ENCODE results near the gene LCLAT1.
"Not testable (repeated sequence)": the region's sequence is repeated elsewhere in the genome, so short reads cannot be mapped to it uniquely, and the experiment has no call there.

The LCLAT1 gene

DNA sequence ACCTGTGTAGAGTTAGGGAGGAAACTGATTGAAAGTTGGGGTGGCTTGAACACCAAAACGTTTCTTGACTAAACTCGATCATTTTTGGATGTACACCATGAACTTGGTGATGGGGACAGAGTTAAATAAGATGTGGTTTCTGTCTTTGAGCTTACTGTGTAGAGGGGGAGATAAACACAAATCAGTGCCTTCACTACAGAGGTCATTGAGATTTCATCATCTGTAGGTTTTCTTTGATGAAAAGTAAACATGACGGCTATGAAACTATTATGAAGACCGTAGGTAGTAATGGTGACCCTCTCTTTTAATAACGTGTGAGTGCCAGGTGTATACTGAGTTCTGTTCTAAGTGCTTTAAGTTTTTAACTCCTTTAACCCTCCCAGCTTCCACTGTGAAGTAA is 6.5 kb downstream of the LCLAT1 start:
- in situ Hi-C loops (cut with HindIII; ENCODE audit: low sequenced_read_pairs): loop anchor here (5.0 kb wide), 1 partner anchor 94 kb away; no protein-coding TSS in a partner anchor

DNA sequence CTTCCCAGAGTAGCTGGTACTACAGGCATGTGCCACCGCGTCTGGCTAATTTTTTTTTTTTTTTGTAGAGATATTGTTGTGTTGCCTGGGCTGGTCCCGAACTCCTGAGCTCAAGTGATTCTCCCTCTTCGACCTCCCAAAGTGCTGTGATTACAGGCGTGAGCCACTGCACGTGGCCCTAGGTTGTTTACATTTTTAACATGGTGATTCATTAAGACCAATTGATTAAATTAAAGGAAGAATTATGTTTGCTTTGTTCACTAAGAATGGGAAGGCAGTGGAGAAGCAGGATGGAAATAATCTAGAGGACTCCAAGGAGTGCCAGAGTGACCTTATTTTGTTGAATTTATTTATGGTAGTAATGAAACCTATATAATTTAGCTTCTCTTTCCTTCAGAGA is 7.5 kb downstream of the LCLAT1 start:
- in situ Hi-C loops (cut with HindIII; ENCODE audit: low sequenced_read_pairs): loop anchor here (5.0 kb wide), 1 partner anchor 93 kb away; no protein-coding TSS in a partner anchor

DNA sequence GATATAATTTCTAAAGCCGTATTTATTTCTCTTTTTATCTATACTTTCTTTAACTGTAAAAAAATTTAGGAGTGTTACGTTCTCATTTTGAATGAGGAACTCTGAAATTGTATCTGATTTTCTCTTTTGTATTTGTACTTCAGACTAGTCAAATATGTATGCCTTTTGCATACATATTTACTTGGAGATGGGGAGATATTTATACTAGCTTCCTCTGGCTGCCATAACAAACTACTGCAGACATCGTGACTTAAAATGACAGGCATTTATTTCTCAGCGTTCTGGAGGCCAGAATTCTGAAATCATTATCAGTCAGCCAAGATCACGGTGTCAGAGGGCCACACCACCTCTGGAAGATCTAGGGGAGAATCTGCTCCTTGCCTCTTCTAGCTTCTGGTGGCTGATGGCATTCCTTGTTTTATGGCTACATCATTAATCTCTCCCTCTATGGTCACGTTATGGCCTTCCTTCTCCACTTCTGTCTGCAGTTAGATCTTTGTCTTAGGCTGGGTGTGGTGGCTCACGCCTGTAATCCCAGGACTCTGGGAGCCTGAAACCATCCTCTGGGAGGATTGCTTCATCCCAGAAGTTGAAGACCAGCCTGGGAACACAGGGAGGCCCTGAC is 8.2 kb downstream of the LCLAT1 start:
- in situ Hi-C loops (cut with HindIII; ENCODE audit: low sequenced_read_pairs): no loop called here

DNA sequence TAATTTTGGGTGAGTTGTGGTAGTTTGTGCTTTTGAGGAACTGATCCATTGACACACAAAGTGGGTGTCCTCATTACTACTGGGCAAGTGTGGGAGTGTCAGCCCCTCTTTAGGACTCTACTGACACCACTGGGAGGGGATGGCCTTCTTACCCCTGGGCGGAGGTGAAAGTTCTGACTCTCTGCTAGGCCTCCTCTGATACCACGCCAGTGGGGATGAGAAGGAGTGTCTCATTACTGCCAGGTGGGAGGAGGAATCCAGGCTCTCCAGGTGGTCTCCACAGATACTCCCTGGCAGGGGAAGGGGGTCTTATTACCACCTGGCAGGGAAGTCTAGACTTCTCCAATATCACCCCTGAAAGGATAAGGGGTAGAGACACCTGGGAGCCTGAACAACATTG is 9.1 kb downstream of the LCLAT1 start:
- in situ Hi-C loops (cut with HindIII; ENCODE audit: low sequenced_read_pairs): no loop called here

DNA sequence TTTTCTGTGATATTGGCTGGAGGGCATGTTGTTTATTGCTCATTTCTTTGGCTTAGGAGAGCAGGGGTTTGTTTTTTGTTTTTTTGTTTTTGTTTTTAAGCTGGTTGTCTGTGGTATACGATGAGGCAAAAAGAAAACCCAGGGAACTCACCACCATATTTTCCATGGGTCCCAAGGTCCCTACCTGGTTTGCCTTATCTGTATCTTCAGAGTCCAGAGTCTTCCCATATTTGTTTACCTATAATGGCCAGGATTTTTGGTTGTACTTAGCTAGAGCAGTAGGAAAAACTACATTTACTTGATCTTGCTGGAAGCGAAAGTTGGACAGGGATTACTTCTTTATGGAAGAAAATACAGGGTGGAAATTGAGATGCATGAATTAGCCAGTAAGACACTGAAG is 9.5 kb downstream of the LCLAT1 start:
- in situ Hi-C loops (cut with HindIII; ENCODE audit: low sequenced_read_pairs): no loop called here

DNA sequence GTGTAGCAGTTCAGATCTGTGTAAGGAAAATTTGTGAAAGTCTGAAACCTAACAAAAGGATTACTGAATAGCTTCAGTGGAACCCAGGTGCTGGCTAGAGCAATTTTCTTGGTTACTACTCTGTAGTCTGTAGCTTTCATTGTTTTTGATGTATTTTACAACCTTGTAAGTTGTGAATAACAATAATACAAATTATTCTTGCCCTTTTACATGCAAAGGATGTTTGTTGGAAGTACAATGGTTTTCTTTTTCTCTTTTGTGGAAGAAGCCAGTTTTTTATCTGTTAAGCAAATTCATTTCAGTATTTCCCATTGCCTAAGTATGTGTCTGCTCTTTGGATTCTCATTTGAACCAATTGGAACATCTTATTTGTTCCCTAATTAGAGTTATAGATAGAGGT is 10.2 kb downstream of the LCLAT1 start:
- in situ Hi-C loops (cut with HindIII; ENCODE audit: low sequenced_read_pairs): no loop called here

DNA sequence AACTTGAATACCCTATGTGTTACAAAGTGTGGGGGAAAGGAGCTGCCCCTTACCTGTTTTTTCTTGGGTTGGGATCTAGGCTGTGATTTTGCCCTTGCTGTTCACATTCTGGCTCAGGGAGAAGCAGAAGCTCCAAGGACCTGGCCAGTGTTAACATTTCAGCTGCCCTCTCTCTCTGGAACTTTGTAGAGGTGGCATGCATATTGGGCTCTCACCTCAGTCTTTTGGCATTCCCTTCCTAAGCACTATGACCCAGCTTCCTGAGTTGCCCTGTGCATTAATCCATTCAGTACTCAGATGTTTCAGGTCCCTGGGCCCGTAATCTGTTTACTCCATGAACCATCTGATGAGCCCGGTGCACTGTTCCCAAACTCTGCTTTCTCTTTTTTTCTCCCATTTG is 12.1 kb downstream of the LCLAT1 start:
- in situ Hi-C loops (cut with HindIII; ENCODE audit: low sequenced_read_pairs): no loop called here

DNA sequence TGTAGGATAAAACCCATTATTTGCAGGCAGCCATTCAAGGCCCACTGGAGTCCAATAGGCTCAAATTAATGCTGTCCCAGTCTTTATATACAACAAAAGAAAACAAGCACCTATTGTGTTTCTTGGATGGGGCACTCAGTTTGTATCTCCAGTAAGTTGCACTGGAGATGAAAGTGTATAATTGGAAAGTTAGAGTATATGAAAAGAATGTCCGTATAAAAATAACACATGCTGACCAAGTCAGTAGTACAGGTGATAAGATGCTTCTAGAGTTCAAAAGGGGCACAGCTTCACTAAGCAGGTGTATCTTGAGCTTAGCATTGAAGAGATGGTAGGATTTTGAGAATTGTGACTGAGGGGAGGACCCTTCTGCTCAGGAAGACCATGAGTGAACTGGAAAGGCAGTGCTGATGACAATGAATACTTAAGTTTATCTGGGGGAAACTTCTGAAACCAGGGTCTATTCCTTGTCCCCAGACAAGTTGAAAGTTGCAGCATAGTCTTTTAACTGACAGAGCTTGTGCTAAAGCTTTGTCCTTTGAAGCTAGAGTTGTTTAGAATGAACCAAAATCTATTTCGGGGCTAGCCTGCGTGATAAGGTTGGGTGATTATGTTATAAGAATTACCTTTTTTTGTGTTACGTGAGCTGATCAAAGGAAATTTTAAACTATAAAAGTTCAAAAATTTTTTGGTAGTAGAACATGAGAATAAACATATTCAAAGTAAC is 15.2 kb downstream of the LCLAT1 start:
- in situ Hi-C loops (cut with HindIII; ENCODE audit: low sequenced_read_pairs): loop anchor here (5.0 kb wide), 1 partner anchor 40 kb away; no protein-coding TSS in a partner anchor

DNA sequence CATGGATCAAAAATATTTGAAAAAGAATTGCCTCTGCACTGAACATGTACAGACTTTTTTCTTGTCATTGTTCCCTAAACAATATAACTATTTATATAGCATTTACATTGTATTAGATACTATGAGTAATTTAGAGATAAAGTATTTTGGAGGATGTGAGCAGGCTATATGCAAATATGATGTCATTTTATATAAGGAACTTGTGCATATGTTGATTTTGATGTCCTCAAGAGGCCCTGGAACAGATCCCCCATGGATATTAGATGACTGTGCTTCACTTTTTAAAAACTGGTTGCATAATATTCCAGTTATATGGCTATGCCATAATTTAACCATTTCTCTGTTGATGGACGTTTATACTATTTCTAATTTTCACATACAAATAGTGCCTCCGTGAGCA is 16.5 kb downstream of the LCLAT1 start:
- in situ Hi-C loops (cut with HindIII; ENCODE audit: low sequenced_read_pairs): loop anchor here (5.0 kb wide), 1 partner anchor 39 kb away; no protein-coding TSS in a partner anchor

DNA sequence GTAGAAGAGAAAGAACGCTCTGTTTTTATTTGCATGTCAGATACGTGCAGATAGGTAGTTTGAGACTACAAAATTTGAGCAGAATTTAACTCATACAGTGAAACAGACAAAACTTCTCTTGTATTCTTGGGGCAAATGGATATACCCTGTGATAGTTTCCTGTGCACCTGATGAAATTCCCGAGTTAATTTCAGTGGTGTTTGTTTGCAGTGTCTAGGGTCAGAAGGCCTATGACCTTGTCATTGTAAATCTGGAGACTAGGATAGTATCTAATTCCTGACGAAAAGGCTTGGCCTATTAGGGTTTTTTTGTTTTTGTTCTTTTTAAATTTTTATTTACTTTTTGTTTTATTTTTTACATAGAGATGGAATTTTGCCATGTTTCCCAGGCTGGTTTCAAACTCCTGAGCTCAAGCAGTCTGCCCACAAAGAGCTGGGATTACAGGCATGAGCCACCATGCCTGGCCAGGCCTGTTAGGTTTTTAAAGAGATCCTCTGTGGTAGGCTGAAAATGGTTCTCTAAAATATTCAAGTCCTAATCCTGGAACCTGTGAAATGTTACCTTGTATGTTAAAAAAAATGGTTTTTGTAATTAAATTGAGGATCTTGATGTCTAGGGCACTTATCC is 17.6 kb downstream of the LCLAT1 start:
- in situ Hi-C loops (cut with HindIII; ENCODE audit: low sequenced_read_pairs): loop anchor here (5.0 kb wide), 1 partner anchor 38 kb away; no protein-coding TSS in a partner anchor

DNA sequence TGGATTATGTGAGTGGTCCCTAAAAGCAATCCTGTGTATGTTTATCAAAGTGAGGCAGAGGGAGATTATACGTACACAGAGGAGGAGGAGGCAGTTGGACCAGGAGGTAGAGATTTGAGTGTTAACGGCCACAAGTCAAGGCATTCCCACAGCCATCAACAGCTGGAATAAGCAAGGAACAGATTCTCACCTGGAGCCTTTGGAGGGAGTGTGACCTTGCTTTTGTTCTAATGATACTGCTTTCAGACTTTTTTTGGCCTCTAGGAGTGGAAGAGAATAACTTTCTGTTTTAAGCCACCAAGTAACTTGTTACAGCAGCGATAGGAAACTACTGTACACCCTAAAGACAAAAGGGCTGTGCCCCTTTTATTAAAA is 18.1 kb downstream of the LCLAT1 start:
- in situ Hi-C loops (cut with HindIII; ENCODE audit: low sequenced_read_pairs): no loop called here

DNA sequence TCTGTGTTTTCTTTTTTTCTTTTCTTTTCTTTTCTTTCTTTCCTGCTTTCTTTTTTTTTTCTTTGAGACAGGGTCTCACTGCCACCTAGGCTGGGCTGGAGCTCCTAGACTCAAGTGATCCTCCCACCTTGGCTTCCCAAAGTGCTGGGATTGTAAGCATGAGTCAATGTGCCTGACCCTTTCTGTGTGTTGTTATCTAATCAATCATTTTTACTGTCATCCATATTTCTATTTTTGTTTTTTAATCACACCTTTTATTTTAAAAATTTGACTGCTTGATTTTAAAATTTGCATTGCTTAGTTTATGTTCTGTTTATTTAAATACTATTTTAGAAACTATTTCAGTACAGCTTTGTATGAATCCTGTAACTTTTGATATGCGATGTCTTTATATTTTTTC is 19.2 kb downstream of the LCLAT1 start:
- in situ Hi-C loops (cut with HindIII; ENCODE audit: low sequenced_read_pairs): no loop called here

DNA sequence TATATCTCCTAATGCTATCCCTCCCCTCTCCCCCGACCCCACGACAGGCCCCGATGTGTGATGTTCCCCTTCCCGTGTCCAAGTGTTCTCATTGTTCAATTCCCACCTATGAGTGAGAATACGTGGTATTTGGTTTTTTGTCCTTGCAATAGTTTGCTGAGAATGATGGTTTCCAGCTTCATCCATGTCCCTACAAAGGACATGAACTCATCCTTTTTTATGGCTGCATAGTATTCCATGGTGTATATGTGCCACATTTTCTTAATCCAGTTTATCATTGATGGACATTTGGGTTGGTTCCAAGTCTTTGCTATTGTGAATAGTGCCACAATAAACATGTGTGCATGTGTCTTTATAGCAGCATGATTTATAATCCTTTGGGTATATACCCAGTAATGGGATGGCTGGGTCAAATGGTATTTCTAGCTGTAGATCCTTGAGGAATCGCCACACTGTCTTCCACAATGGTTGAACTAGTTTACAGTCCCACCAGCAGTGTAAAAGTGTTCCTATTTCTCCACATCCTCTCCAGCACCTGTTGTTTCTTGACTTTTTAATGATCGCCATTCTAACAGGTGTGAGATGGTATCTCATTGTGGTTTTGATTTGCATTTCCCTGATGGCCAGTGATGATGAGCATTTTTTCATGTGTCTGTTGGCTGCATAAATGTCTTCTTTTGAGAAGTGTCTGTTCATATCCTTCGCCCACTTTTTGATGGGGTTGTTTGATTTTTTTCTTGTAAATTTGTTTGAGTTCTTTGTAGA is 20.2 kb downstream of the LCLAT1 start:
- in situ Hi-C loops (cut with HindIII; ENCODE audit: low sequenced_read_pairs): not testable (repeated sequence)

DNA sequence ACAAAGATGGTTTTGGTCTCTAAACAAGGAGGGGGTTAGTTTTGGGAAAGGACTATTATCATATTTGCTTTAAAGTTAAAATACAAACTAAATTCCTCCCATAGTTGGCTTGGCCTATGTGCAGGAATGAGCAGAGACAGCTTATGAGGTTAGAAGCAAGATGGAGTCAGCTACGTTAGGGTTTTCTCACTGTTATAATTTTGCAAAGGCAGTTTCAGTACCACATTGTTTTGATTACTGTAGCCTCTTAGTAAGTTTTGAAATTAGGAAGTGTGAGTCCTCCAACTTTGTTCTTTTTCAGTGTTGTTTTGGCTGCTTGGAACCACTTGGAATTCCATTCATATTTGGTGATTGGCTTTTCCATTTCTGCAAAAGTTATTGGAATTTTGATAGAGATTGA is 23.4 kb downstream of the LCLAT1 start:
- in situ Hi-C loops (cut with HindIII; ENCODE audit: low sequenced_read_pairs): no loop called here

DNA sequence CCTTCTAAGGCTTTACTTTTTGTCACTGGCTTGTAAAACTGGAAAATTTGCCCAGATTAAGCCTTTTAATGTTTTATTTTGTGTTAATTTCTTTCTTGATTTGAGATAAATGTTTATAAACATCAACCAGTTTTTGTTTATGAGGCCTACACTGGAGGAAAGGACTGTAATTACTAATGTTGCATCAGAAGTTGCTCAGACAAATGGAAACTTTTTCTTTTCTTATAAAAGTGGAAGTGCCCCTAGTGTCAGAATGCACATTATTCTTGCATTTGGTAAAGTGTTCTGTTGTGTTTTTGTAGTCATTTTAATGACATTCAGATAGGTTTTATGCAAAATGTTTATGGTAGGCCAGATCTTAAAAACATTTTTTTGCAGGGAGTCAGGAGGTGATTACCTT is 25.3 kb downstream of the LCLAT1 start:
- in situ Hi-C loops (cut with HindIII; ENCODE audit: low sequenced_read_pairs): no loop called here

DNA sequence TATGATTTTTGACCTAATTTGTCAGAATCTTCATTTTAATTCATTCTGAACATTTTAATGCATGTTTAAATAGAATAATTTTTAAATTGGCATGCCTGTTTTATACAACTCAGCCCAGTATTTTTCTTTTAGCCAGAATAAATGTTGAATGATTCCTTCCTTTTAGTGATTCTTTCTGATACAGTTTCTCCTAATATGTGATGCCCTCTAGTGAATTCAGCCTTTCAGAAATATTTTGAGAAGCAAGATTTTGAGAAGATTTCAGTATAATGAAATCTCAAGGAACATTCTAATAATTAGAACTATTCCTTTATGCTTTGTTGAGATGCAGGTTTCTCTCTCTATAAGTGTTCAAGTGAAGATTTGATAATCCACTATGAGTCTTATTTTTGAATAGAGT is 28.5 kb downstream of the LCLAT1 start:
- in situ Hi-C loops (cut with HindIII; ENCODE audit: low sequenced_read_pairs): no loop called here

DNA sequence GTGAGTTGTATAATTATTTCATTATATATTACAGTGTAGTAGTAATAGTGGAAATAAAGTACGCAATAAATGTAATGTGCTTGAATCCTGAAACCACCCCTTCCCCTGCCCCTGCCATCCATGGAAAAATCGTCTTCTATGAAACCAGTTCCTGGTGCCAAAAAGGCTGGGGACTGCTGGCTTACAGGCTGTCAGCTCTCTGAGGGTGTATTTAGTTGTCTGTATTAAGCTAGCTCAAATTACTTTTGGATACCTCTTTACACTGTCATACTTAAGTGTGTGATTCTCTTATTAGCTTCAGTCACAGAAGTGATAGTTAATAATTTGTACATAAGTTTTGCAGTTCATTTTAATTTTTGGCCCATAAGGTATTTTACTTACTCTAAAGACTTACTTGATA is 29.6 kb downstream of the LCLAT1 start:
- in situ Hi-C loops (cut with HindIII; ENCODE audit: low sequenced_read_pairs): no loop called here

DNA sequence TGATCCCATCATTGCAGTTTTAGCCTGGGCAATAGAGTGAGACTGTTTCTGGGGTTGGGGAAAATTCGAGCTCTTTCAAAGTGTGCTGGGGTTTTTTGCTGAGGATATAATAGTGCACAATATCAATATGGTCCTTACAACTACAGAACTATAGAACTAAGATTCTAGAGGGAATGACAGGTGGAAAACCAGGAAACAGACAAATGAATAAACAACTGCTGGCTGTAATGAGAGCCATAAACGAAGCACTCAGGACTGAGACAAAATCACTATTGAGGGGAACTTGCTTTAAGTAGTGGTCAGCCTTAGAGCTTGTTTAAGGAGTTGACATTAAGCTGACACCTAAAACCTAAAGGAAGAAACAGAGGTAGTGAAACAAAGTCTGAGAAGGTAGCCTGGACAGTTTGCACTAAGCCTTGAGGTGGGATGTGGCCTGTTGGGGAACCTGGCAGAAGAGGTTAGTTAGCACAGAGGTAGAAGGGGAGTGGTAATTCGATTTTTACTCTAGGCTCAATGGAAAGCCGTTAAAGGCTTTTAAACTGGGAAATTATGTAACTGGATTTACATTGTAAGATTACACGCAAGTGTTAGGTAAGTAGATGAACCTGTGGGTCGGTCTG is 33.8 kb downstream of the LCLAT1 start:
- in situ Hi-C loops (cut with HindIII; ENCODE audit: low sequenced_read_pairs): no loop called here

DNA sequence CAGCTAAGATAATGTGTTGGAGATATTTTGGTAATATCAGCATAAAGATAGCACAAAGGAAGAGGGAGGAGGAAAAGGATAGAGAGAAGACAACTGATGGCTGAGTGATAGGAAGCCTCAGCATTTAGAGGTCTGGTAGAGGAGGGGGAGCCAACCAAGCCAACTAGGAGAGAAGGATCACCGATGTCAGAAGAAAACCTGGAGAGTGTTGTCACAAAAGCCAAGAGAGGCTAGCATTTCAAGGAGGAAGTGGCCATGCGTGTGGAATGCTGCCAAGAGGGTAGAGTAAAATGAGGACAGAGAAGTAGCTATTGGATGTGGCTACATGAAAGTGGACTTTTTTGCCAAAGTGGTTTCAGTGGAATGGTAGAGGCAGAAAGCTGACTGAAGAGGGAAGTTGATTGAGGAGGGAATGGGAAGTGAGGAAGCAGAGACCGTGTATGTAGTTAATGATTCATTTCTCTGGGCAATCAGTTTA is 34.3 kb downstream of the LCLAT1 start:
- in situ Hi-C loops (cut with HindIII; ENCODE audit: low sequenced_read_pairs): no loop called here

DNA sequence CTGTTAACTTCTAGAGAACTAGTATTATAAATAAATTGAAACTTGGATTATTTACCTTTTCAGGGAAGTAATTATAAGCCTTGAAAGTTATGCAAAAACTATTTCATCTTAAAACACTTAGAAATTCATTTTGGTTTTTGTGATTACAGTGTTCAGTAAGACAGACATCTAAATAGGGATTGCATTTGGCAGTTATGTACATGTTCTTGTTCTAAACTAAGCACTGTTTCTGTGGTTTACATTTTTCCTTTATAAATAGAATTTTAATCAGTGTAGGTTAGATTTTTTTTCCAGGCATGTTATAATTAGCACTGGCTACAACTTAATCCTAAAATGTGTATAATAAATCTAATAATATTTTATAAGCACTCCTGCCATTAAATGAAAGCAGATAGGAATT is 35.0 kb downstream of the LCLAT1 start:
- in situ Hi-C loops (cut with HindIII; ENCODE audit: low sequenced_read_pairs): no loop called here

DNA sequence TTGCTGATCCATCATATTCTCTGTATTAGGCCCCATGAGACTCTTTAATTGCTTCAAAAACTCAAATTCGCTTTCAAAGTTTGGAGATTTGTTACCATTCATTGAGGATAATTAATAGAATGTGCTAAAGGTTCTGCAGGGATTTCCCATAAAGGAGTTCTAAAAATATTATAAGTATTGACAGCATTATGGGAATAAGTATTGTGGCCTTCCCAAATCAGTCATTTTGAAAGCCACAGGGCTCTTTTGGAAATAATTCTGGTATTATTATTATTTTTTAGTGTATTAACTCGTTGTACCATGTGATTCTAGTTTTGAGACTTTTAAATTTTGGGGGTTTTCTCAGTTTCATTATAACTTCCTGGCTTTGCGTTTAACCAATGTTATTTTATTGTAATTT is 37.1 kb downstream of the LCLAT1 start:
- in situ Hi-C loops (cut with HindIII; ENCODE audit: low sequenced_read_pairs): no loop called here
